Measurements from ENCODE around the gene SLC16A13.

DNA sequence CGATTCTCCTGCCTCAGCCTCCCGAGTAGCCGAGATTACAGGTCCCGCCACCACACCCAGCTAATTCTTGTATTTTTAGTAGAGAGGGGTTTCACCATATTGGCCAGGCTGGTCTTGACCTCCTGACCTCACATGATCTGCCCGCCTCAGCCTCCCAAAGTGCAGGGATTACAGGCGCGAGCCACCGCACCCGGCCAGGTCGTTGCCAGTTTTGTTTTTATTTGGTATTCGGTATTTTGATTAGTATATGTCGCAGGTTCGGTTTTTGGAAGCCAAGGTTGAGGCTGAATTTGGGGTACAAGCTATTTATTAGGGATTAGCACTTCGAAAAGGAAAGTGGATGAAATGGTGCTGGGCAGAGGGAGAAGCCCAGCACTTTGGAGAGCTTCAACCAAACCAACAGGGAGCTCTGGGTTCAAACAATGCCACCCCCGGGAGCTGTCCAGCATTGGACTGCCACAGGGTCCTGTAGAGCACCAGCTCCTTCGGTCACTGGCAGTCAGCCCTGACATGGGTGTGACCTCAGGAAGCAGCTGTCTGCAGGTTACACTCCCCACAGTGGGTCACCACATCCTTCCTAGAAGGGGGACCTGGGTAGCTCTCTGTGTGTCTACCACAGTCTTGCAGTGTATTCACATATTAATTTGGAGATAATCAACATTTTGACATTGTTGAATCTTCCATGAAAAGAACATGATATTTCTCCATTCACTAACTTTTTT is 45.7 kb downstream of the SLC16A13 start:
- TF ChIP-seq EZH2 (IDR thresholded peaks at IDR 0.05; ENCODE audit: insufficient read depth, poor library complexity, severe bottlenecking) = no peak
- TF ChIP-seq EZH2phosphoT487 (IDR thresholded peaks at IDR 0.05; ENCODE audit: insufficient read depth, low read depth) = no peak
